Measurements from ENCODE around the gene ANTXR2.

Gene ANTXR2

GRCh38 chr4:79851625-79852304 lies 221.3 kb downstream of the ANTXR2 start:
- no peaks in the 10 kb centered on the region for H3K9me3 Mint-ChIP-seq
- TF ChIP-seq CTCF (IDR thresholded peaks at IDR 0.05), result no peak
- H3K27ac Mint-ChIP-seq, result no peak overlapping the region
- peaks cover 6% of the 10 kb centered on the region for H3K4me1 Mint-ChIP-seq
- H3K27me3 Mint-ChIP-seq (ENCODE audit: low read depth, poor library complexity), result peaks cover 3% of the 10 kb centered on the region
- no peaks in the 10 kb centered on the region for H3K36me3 Mint-ChIP-seq (ENCODE audit: low read depth)
- no peak overlapping the region for H3K4me3 Mint-ChIP-seq
- no peak for DNase-seq

All from nephron progenitor cell (in vitro differentiated cells).